ENCODE results near the gene SHLD1.

SHLD1 gene

GRCh38 chr20:5808901-5809300, 58.7 kb downstream of the SHLD1 start:
- no peak overlapping the region for H3K27ac ChIP-seq
- no peaks in the 10 kb centered on the region for H3K27me3 ChIP-seq (ENCODE audit: insufficient read depth, low read depth, severe bottlenecking)
- H3K4me3 ChIP-seq (ENCODE audit: low read depth, low read length) = no peak overlapping the region
- DNase-seq = no peak
- TF ChIP-seq CTCF (IDR thresholded peaks at IDR 0.05; ENCODE audit: low read depth, low read length) = no peak
- H3K9me3 ChIP-seq (ENCODE audit: severe bottlenecking) = peaks cover 3% of the 10 kb centered on the region
- H3K36me3 ChIP-seq = no peaks in the 10 kb centered on the region

- H3K9me3 ChIP-seq (ENCODE audit: severe bottlenecking) = peaks cover 3% of the 10 kb centered on the region
- no peak for TF ChIP-seq CTCF (IDR thresholded peaks at IDR 0.05; ENCODE audit: low read depth, low read length)
- no peaks in the 10 kb centered on the region for H3K36me3 ChIP-seq
- H3K27ac ChIP-seq = no peak overlapping the region
- no peak for DNase-seq
- no peaks in the 10 kb centered on the region for H3K27me3 ChIP-seq (ENCODE audit: insufficient read depth, low read depth, severe bottlenecking)
- H3K4me3 ChIP-seq (ENCODE audit: low read depth, low read length) = no peak overlapping the region
These were observed 59.3 kb downstream of the SHLD1 start for GRCh38 chr20:5809495-5809894.

- no peaks in the 10 kb centered on the region for H3K27me3 ChIP-seq (ENCODE audit: insufficient read depth, low read depth, severe bottlenecking)
- no peak overlapping the region for H3K4me3 ChIP-seq (ENCODE audit: low read depth, low read length)
- no peak overlapping the region for H3K27ac ChIP-seq
- no peak for TF ChIP-seq CTCF (IDR thresholded peaks at IDR 0.05; ENCODE audit: low read depth, low read length)
- no peaks in the 10 kb centered on the region for H3K36me3 ChIP-seq
- H3K9me3 ChIP-seq (ENCODE audit: severe bottlenecking) = no peaks in the 10 kb centered on the region
- DNase-seq = no peak
These were observed 60.7 kb downstream of the SHLD1 start for GRCh38 chr20:5810800-5811422.

- Histone ChIP-seq H3K27me3 (ENCODE audit: insufficient read depth, low read depth, severe bottlenecking) (no peaks in the 10 kb centered on the region), H3K36me3 (no peaks in the 10 kb centered on the region), H3K4me3 (ENCODE audit: low read depth, low read length) (no peak overlapping the region), H3K27ac (no peak overlapping the region), H3K9me3 (ENCODE audit: severe bottlenecking) (no peaks in the 10 kb centered on the region)
- TF ChIP-seq CTCF (IDR thresholded peaks at IDR 0.05; ENCODE audit: low read depth, low read length) = no peak
- no peak for DNase-seq
These were observed 61.5 kb downstream of the SHLD1 start for GRCh38 chr20:5811746-5812145.

GRCh38 chr20:5818346-5818681, 68.1 kb downstream of the SHLD1 start:
- H3K27me3 ChIP-seq (ENCODE audit: insufficient read depth, low read depth, severe bottlenecking) = no peaks in the 10 kb centered on the region
- DNase-seq = no peak
- no peaks in the 10 kb centered on the region for H3K9me3 ChIP-seq (ENCODE audit: severe bottlenecking)
- no peak overlapping the region for H3K4me3 ChIP-seq (ENCODE audit: low read depth, low read length)
- TF ChIP-seq CTCF (IDR thresholded peaks at IDR 0.05; ENCODE audit: low read depth, low read length) = no peak
- no peaks in the 10 kb centered on the region for H3K36me3 ChIP-seq
- no peak overlapping the region for H3K27ac ChIP-seq

- no peak for TF ChIP-seq CTCF (IDR thresholded peaks at IDR 0.05; ENCODE audit: low read depth, low read length)
- Histone ChIP-seq H3K36me3 (no peaks in the 10 kb centered on the region), H3K4me3 (ENCODE audit: low read depth, low read length) (no peak overlapping the region), H3K27me3 (ENCODE audit: insufficient read depth, low read depth, severe bottlenecking) (no peaks in the 10 kb centered on the region), H3K9me3 (ENCODE audit: severe bottlenecking) (no peaks in the 10 kb centered on the region), H3K27ac (no peak overlapping the region)
- DNase-seq = no peak
These were observed 70.5 kb downstream of the SHLD1 start for GRCh38 chr20:5820738-5821137.

All from WERI-Rb-1 (cell line).